Measurements from ENCODE around the gene RNF157. TPM values are rescaled to one million over a fixed set of nuclear protein-coding genes. Genes with fewer than 3 reads are reported as not detected.
A peak's percentile ranks its signal among the peaks of the same experiment; 100 is the strongest.

Gene RNF157
- total RNA-seq, 2 experiments from 2014 or later: 38.1 to 45.3 TPM

DNA sequence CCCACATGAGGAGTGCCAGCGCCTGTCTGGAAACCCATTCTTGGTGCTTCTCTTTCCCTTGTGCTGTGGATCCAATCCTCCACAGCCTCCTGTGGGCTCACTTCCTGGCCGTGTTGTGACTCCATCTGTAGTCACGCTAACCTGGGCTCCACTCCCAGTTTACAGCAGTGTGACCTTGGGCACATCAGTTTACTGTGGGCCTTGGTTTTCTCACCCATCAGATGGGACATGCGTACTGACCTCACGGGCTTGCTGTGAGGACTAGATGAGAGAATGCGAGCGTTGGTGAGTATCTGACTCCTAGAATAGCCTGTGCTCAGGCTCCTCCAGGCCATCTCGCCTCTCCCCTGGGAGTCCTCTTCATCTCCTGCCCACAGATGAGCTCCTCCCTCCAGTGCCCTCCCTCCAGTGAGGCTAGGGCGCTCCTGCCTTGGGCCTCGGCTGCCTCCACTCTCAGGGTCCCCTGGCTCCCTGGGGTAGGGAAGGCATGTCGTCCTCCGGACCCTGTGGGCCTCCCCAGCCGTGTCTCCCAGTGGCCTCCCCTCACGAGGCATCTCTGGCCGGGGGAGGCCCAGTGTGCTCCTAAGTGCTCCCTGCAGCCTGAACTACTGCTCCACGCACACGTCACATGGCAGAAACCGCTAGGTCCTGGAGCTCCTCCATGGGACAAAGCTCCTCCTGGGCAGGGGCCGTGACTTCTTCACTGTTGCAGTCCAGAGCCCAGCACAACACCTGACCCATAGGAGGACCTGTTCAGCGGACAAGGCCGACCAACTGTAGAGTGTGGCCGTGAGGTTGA lies 94.0 kb downstream of the RNF157 start:
- Mint-ChIP-seq H3K36me3 (ENCODE audit: low read depth) (peaks cover 29% of the 10 kb centered on the region), H3K27me3 (ENCODE audit: low read depth) (no peaks in the 10 kb centered on the region), H3K27ac (peak overlapping the region; percentile 90), H3K4me3 (peak overlapping the region; percentile 45), H3K4me1 (ENCODE audit: low read depth) (peaks cover 61% of the 10 kb centered on the region), H3K9me3 (no peaks in the 10 kb centered on the region)
- CTCF ChIA-PET: interaction anchor here (0.6 to 2.3 kb wide), 6 partner anchors 19 to 143 kb away, joined by 3 to 17 read pairs (median 4); no protein-coding TSS in a partner anchor
- DNase-seq: peak; percentile 49
- intact Hi-C loops (cut with micrococcal nuclease): no loop called here

DNA sequence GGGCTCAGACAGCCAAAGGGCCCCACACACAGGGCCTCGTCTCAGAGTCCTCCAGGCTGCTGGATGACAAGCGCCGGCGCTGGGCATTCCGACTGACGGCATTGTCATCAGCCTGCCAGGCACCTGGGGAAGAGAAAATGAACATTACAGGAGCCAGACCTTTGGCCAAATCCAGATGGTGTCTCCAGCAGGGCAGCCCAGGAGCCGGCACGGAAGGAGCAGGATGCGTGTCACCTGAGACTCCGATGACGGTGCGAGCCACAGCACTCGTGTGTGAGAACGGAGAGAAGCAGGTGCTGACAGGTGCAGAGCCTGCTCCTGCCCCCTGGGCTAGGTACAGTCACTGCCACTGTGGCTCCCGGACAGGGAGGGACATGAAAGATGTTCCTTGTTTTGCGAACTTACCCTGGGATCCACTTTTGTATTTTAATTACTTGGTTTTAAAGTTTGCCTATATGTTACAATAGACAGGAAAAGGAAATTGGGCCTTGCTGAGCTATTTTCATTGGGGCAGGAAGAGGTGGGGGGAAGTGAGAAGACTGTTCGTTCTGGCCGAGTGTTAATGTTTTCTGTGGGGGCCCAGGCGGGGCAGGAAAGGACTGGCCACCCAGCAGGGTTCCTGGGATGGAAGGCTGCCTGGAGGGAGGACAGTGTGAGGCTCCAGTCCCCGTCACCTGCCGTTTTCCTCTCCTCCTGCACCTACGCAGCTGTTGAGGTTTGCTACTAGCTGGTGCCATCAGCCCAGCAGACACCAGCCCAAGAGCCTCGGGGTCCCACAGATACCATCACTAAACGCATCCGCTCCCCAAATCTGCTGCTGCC lies 94.9 kb downstream of the RNF157 start:
- H3K9me3 Mint-ChIP-seq: no peaks in the 10 kb centered on the region
- CTCF ChIA-PET: interaction anchor here (0.5 to 3.3 kb wide), 8 partner anchors 7 to 142 kb away, joined by 3 to 17 read pairs (median 4); no protein-coding TSS in a partner anchor
- peak overlapping the region; percentile 90 for H3K27ac Mint-ChIP-seq
- H3K36me3 Mint-ChIP-seq (ENCODE audit: low read depth): peaks cover 23% of the 10 kb centered on the region
- no peaks in the 10 kb centered on the region for H3K27me3 Mint-ChIP-seq (ENCODE audit: low read depth)
- DNase-seq: peak; percentile 79
- intact Hi-C loops (cut with micrococcal nuclease): loop anchor here (1.0 kb wide), 1 partner anchor 35 kb away; no protein-coding TSS in a partner anchor
- H3K4me3 Mint-ChIP-seq: peak overlapping the region; percentile 45
- H3K4me1 Mint-ChIP-seq (ENCODE audit: low read depth): peaks cover 60% of the 10 kb centered on the region

DNA sequence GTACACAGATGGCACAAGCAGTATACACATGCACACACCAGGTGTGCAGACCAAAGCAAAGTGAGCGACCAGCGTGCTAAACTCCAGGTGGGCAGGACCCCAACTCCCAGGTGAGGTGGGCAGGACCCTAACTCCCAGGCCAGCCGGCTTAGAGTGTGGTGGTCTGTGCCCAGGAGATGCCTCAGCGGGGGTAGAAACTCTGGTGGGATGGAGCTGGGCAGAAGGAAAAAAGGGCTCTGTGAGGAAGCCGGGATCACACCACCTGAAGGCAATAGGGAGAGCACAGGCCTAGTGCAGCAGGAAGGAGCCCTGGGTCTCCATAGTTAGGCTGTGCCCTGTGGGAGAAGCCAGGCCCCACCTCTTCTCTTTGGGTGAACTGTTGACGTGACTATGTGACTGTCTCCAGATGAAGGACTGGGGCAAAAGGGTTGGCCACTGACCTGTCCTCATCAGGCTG lies 97.7 kb downstream of the RNF157 start:
- peaks cover 63% of the 10 kb centered on the region for H3K4me1 Mint-ChIP-seq (ENCODE audit: low read depth)
- DNase-seq: no peak
- no peaks in the 10 kb centered on the region for H3K9me3 Mint-ChIP-seq
- H3K36me3 Mint-ChIP-seq (ENCODE audit: low read depth): peaks cover 12% of the 10 kb centered on the region
- intact Hi-C loops (cut with micrococcal nuclease): no loop called here
- H3K27ac Mint-ChIP-seq: peak overlapping the region; percentile 37
- CTCF ChIA-PET: interaction anchor here (0.7 to 3.3 kb wide), 6 partner anchors 10 to 137 kb away, joined by 3 to 28 read pairs (median 6); no protein-coding TSS in a partner anchor
- peak overlapping the region; percentile 14 for H3K4me3 Mint-ChIP-seq
- peaks cover 2% of the 10 kb centered on the region for H3K27me3 Mint-ChIP-seq (ENCODE audit: low read depth)

DNA sequence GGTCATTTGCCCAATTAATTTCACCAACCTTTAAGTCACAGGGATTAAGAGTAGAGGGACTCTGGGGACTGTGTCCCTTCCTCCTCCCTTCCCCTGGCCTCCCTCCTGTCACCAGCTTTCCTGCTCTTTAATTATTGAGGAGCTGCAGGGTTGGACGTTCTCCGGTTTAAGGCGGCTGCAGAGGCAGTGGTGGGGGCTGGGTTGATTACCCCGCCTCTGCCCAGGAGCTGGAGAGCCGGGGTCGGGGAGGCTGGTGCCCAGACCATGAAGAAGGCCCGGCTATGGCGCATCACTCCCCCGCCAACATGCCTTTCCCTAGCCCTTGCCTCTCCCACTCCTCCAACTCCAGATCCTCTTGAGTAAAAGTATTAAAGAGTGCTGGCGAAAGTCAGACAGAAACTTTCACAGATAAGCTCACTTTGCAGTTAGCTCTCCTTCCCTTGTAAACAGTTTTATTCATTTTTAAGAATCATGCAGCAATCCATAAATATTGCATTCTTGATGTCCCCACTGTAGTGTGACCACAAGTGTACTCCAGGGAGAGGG lies 98.2 kb downstream of the RNF157 start:
- peak overlapping the region; percentile 72 for H3K4me3 Mint-ChIP-seq
- intact Hi-C loops (cut with micrococcal nuclease): no loop called here
- no peak overlapping the region for H3K27ac Mint-ChIP-seq
- H3K27me3 Mint-ChIP-seq (ENCODE audit: low read depth): peaks cover 2% of the 10 kb centered on the region
- H3K9me3 Mint-ChIP-seq: no peaks in the 10 kb centered on the region
- no peak for DNase-seq
- H3K36me3 Mint-ChIP-seq (ENCODE audit: low read depth): peaks cover 7% of the 10 kb centered on the region
- CTCF ChIA-PET: interaction anchor here (0.9 to 3.3 kb wide), 6 partner anchors 10 to 138 kb away, joined by 3 to 28 read pairs (median 8); no protein-coding TSS in a partner anchor
- peaks cover 61% of the 10 kb centered on the region for H3K4me1 Mint-ChIP-seq (ENCODE audit: low read depth)

DNA sequence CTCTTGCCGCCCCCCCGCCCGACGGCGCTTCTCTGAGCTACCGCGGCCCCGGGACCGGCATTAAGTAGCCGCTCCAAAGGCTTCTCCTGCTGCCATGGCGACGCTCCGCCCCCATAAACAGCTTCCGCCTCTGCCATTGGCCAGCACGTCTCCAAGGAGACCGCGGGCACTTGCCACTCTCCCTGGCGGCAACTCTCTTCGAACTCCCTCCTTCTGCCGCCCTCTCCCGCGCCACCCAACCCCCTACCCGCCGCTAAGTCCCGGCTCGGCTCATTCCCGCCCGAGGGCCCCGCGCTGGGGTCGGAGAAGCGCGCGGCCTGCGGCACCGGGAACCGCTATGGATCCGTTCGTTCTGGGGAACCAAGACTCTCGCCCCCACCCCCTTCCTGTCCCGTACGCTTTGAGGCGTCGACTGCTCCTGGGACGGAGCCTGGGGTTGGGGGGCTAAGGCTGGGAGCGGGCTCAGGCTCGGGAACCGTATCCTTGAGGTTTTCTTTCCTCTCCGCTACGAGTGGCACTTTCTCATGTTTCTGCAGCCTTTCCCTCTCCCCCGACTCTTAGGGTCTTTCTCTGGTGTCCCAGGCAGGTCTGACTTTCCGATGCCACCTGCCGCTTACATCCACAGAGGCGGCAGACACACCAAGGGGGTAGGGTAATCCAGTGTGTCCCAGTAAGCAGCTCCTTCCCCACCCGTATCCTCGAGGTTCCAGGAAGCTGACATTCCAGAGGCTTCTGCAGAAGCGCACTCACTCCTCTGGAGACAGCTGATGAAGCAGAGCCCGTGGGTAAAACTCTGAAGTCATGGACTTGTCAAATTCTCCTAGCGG lies 98.9 kb downstream of the RNF157 start, which contains the start of gene FOXJ1:
Gene FOXJ1, minus strand, starts transcription at position 34 of the 827 bp plus-strand sequence. CDS start 850 bp downstream, outside the sequence.
- CTCF ChIA-PET: interaction anchor here (0.6 to 3.3 kb wide), 7 partner anchors 11 to 138 kb away, joined by 3 to 28 read pairs (median 6); no protein-coding TSS in a partner anchor
- peak; percentile 92 for DNase-seq
- Mint-ChIP-seq H3K27ac (no peak within 1 kb of the TSS), H3K9me3 (no peaks in the 10 kb centered on the region), H3K36me3 (ENCODE audit: low read depth) (peaks cover 4% of the 10 kb centered on the region), H3K4me1 (ENCODE audit: low read depth) (peaks cover 58% of the 10 kb centered on the region), H3K27me3 (ENCODE audit: low read depth) (peaks cover 2% of the 10 kb centered on the region), H3K4me3 (peak within 1 kb of the TSS; percentile 72)
- intact Hi-C loops (cut with micrococcal nuclease): loop anchor here (1.0 to 2.0 kb wide), 2 partner anchors 39 to 131 kb away; no protein-coding TSS in a partner anchor

DNA sequence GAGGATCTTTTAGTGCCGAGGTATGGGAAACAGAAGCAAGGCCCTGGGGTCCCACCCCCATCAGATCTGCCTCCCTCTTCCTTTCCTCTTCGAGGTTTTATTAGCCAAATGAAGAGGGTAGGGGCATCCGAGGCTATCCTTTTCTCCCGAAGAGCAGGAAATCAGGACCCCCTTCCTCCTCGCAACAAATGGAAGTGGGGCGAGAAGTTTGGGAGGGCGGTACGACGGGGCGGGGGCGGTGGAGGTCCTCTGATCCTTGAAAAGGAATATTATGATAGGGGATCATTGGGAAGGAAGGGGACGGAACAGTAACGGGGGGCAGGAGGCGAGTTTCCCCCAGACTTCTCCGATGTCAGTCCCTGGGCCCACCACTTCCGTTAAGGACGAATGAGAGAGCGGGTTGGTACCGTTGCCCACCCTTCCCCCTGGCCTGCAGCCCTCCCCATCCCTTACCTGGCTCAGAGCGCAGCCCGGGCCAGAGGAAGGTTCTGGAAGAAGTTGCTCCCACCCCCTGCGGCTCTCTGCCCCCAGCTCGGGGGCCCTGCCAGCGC lies 99.6 kb downstream of the RNF157 start:
- Mint-ChIP-seq H3K27me3 (ENCODE audit: low read depth) (peaks cover 2% of the 10 kb centered on the region), H3K9me3 (no peaks in the 10 kb centered on the region), H3K36me3 (ENCODE audit: low read depth) (peaks cover 3% of the 10 kb centered on the region), H3K4me1 (ENCODE audit: low read depth) (peaks cover 52% of the 10 kb centered on the region), H3K27ac (no peak overlapping the region), H3K4me3 (peak overlapping the region; percentile 72)
- intact Hi-C loops (cut with micrococcal nuclease): loop anchor here (1.0 to 2.0 kb wide), 2 partner anchors 40 to 132 kb away; no protein-coding TSS in a partner anchor
- DNase-seq: no peak
- CTCF ChIA-PET: interaction anchor here (0.6 to 3.2 kb wide), 6 partner anchors 17 to 139 kb away, joined by 3 to 19 read pairs (median 5); no protein-coding TSS in a partner anchor

DNA sequence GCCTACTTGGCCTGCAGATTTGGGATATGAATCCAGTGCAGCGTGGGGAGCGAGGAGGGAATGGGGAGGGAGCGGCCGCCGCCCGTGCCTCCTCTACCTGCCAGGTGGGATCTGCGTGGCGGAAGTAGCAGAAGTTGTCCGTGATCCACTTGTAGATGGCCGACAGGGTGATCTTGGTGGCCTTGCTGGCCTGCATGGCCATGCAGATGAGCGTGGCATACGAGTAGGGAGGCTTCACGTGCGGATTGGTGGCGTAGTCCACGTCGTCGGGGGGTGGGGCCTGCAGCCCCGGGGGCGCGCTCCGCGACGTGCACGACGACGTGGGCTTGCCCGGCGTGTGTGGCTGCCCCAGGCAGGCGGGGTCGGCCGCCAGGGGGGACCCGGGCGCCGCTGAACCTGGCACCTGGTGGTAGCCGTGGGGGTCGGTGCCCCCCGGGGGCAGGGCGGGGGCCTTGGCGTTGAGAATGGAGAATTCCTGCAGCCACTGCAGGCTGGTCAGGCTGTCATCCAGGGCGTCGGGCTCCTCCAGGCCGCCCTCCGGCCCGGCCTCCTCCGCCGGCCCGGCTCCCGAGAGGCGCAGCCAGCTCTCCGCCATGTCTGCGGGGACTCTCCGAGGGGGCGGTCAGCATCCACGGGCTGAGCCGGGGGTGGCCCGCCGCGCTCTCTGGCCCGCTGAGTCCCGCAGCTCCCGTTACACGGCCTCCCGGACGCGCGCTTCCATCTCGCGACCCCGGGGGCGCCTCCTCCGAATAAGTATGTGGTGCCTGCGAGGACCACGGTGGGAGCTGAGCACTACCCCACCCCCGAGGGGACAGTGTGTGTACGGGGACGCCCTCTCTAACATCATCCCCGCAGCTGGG lies 100.3 kb downstream of the RNF157 start:
- no peak overlapping the region for H3K27ac Mint-ChIP-seq
- peaks cover 51% of the 10 kb centered on the region for H3K4me1 Mint-ChIP-seq (ENCODE audit: low read depth)
- H3K4me3 Mint-ChIP-seq: peak overlapping the region; percentile 60
- H3K27me3 Mint-ChIP-seq (ENCODE audit: low read depth): peaks cover 2% of the 10 kb centered on the region
- peak; percentile 25 for DNase-seq
- no peaks in the 10 kb centered on the region for H3K9me3 Mint-ChIP-seq
- H3K36me3 Mint-ChIP-seq (ENCODE audit: low read depth): peaks cover 3% of the 10 kb centered on the region
- CTCF ChIA-PET: interaction anchor here (0.9 to 1.6 kb wide), 3 partner anchors 18 to 139 kb away, joined by 3 to 6 read pairs (median 5); no protein-coding TSS in a partner anchor
- intact Hi-C loops (cut with micrococcal nuclease): loop anchor here (2.0 kb wide), 1 partner anchor 133 kb away; no protein-coding TSS in a partner anchor

DNA sequence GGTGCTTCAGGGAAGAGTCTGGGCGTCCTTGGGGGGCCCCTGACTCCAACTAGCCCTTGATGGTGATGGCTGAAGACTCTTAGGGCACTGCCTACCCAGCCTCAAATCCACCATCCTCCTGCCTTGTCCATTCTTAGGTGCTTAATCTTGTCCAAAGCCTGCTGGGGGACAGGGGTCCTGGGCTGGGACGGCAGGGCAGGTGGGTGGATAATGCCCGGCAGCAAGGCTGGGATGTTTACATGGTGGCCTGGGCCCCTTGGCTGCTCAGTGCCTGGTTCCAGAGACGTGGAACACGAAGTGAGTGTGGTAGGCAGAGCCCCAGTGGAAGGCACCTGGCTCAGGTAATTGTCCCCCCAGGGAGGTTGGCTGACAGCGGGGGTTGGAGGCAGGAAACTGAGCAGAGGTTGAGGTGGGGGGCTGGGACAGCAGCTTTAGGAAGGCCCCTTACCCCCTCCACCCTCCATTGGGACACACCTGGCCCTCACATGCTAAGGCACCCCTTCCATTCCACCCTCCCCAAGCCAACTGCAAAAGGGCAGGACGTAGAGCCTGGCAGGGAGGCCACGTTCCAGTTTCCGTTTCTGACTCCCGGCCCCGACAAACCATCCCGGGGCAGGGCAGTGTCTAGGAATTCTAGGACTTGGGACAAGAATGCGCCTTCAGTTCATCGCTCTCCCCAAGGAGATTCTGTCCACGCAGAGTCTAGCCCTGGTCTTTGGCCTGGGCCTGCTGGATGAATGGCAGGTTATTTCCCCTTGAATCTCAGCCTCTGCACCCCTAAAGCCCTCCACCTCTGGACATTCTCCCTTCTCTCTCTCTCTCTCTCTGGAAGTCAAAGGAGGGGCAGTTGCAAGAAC lies 101.2 kb downstream of the RNF157 start:
- H3K36me3 Mint-ChIP-seq (ENCODE audit: low read depth): no peaks in the 10 kb centered on the region
- H3K27ac Mint-ChIP-seq: no peak overlapping the region
- peaks cover 45% of the 10 kb centered on the region for H3K4me1 Mint-ChIP-seq (ENCODE audit: low read depth)
- H3K4me3 Mint-ChIP-seq: peak overlapping the region; percentile 57
- H3K9me3 Mint-ChIP-seq: no peaks in the 10 kb centered on the region
- CTCF ChIA-PET: no interaction called here
- peaks cover 2% of the 10 kb centered on the region for H3K27me3 Mint-ChIP-seq (ENCODE audit: low read depth)
- DNase-seq: no peak
- intact Hi-C loops (cut with micrococcal nuclease): no loop called here

DNA sequence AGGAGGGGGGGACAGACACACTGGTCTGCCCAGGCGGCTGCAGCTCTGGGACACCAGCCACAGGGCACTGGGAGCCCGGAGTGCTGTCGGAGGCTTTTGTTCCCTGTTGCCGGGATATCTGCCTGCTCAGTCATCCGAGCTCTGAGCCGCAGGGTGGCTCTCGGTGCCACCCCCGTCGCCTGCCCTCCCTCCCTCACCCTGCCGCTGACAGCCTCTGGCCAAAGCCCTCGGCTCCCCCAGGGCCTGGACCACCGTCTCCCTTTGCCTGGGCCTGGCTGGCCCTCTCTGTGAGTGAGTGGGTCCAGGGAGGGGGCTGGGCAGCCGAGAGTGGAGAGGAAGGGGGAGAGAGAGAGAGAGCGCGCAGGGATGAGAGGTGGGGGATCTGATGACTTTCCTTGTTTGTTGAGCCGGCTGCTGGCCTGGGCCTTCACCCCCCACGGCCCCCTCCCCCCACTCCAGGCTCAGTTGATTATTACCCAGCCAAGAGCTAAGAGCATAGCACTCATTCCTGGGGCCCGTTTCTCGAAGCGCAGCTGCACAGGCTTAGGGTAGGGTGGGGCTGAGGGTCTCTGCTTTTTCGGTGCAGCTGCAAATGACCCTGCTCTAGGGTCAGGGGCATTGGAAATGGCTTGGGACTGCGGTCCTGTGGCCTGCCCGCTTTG lies 101.9 kb downstream of the RNF157 start:
- Mint-ChIP-seq H3K4me3 (no peak overlapping the region), H3K36me3 (ENCODE audit: low read depth) (no peaks in the 10 kb centered on the region), H3K9me3 (no peaks in the 10 kb centered on the region), H3K27ac (no peak overlapping the region), H3K4me1 (ENCODE audit: low read depth) (peaks cover 41% of the 10 kb centered on the region), H3K27me3 (ENCODE audit: low read depth) (peaks cover 2% of the 10 kb centered on the region)
- CTCF ChIA-PET: interaction anchor here (1.2 kb wide), 1 partner anchor 43 kb away, joined by 5 read pairs; no protein-coding TSS in a partner anchor
- intact Hi-C loops (cut with micrococcal nuclease): no loop called here
- DNase-seq: no peak
